ENCODE measurements around the gene CLIP3.

CLIP3 gene

GRCh38 chr19:36060430-36060829 lies 27.8 kb upstream of the CLIP3 start:
- Histone ChIP-seq H3K9me3 (ENCODE audit: control insufficient read depth, insufficient read depth, low read depth, low read length) (no peaks in the 10 kb centered on the region), H3K27ac (ENCODE audit: low read depth, low read length) (no peak overlapping the region), H3K4me1 (ENCODE audit: control insufficient read depth, insufficient read depth, low read length) (no peaks in the 10 kb centered on the region), H3K4me3 (ENCODE audit: low read depth, low read length) (no peak overlapping the region), H3K36me3 (ENCODE audit: control insufficient read depth, insufficient read depth, low read length) (peaks cover 64% of the 10 kb centered on the region), H3K27me3 (ENCODE audit: control insufficient read depth, insufficient read depth, low read length) (no peaks in the 10 kb centered on the region), H3K9ac (ENCODE audit: low read length) (no peak overlapping the region)

- Histone ChIP-seq H3K9ac (ENCODE audit: low read length) (no peak overlapping the region), H3K36me3 (ENCODE audit: control insufficient read depth, insufficient read depth, low read length) (peaks cover 55% of the 10 kb centered on the region), H3K27me3 (ENCODE audit: control insufficient read depth, insufficient read depth, low read length) (no peaks in the 10 kb centered on the region), H3K27ac (ENCODE audit: low read depth, low read length) (no peak overlapping the region), H3K9me3 (ENCODE audit: control insufficient read depth, insufficient read depth, low read depth, low read length) (no peaks in the 10 kb centered on the region), H3K4me1 (ENCODE audit: control insufficient read depth, insufficient read depth, low read length) (no peaks in the 10 kb centered on the region), H3K4me3 (ENCODE audit: low read depth, low read length) (no peak overlapping the region)
Measured at GRCh38 chr19:36059180-36059910, 26.7 kb upstream of the CLIP3 start.

GRCh38 chr19:36058481-36059179 lies 26.0 kb upstream of the CLIP3 start:
- H3K36me3 ChIP-seq (ENCODE audit: control insufficient read depth, insufficient read depth, low read length) = peaks cover 51% of the 10 kb centered on the region
- no peaks in the 10 kb centered on the region for H3K27me3 ChIP-seq (ENCODE audit: control insufficient read depth, insufficient read depth, low read length)
- no peak overlapping the region for H3K27ac ChIP-seq (ENCODE audit: low read depth, low read length)
- H3K4me1 ChIP-seq (ENCODE audit: control insufficient read depth, insufficient read depth, low read length) = no peaks in the 10 kb centered on the region
- no peak overlapping the region for H3K4me3 ChIP-seq (ENCODE audit: low read depth, low read length)
- no peak overlapping the region for H3K9ac ChIP-seq (ENCODE audit: low read length)
- H3K9me3 ChIP-seq (ENCODE audit: control insufficient read depth, insufficient read depth, low read depth, low read length) = no peaks in the 10 kb centered on the region

GRCh38 chr19:36054733-36055686 lies 22.3 kb upstream of the CLIP3 start, which contains the start of gene WDR62:
TSS of gene WDR62 (plus strand) at chr19:36054897. CDS start at chr19:36054972, 75 bp downstream.
- H3K27me3 ChIP-seq (ENCODE audit: control insufficient read depth, insufficient read depth, low read length) = no peaks in the 10 kb centered on the region
- H3K9me3 ChIP-seq (ENCODE audit: control insufficient read depth, insufficient read depth, low read depth, low read length) = no peaks in the 10 kb centered on the region
- peak within 1 kb of the TSS; percentile 86 for H3K9ac ChIP-seq (ENCODE audit: low read length)
- peaks cover 22% of the 10 kb centered on the region for H3K36me3 ChIP-seq (ENCODE audit: control insufficient read depth, insufficient read depth, low read length)
- H3K4me1 ChIP-seq (ENCODE audit: control insufficient read depth, insufficient read depth, low read length) = peaks cover 6% of the 10 kb centered on the region
- peak within 1 kb of the TSS; percentile 71 for H3K27ac ChIP-seq (ENCODE audit: low read depth, low read length)
- H3K4me3 ChIP-seq (ENCODE audit: low read depth, low read length) = peak within 1 kb of the TSS; percentile 97

- H3K36me3 ChIP-seq (ENCODE audit: control insufficient read depth, insufficient read depth, low read length) = peaks cover 14% of the 10 kb centered on the region
- peaks cover 6% of the 10 kb centered on the region for H3K4me1 ChIP-seq (ENCODE audit: control insufficient read depth, insufficient read depth, low read length)
- H3K27ac ChIP-seq (ENCODE audit: low read depth, low read length) = peak within 1 kb of the TSS; percentile 71
Measured at GRCh38 chr19:36054119-36054732, 21.6 kb upstream of the CLIP3 start, which contains the start of gene THAP8. TSS of gene THAP8 (minus strand) at chr19:36054285. CDS start at chr19:36054217, 68 bp downstream.

GRCh38 chr19:36051637-36052036 lies 19.0 kb upstream of the CLIP3 start:
- Histone ChIP-seq H3K4me1 (ENCODE audit: control insufficient read depth, insufficient read depth, low read length) (peaks cover 6% of the 10 kb centered on the region), H3K9me3 (ENCODE audit: control insufficient read depth, insufficient read depth, low read depth, low read length) (no peaks in the 10 kb centered on the region), H3K27me3 (ENCODE audit: control insufficient read depth, insufficient read depth, low read length) (no peaks in the 10 kb centered on the region), H3K4me3 (ENCODE audit: low read depth, low read length) (no peak overlapping the region), H3K9ac (ENCODE audit: low read length) (no peak overlapping the region), H3K36me3 (ENCODE audit: control insufficient read depth, insufficient read depth, low read length) (no peaks in the 10 kb centered on the region), H3K27ac (ENCODE audit: low read depth, low read length) (no peak overlapping the region)

More at GRCh38 chr19:36054119-36054732, 21.6 kb upstream of the CLIP3 start, which contains the start of gene THAP8:
- Histone ChIP-seq H3K27me3 (ENCODE audit: control insufficient read depth, insufficient read depth, low read length) (no peaks in the 10 kb centered on the region), H3K4me3 (ENCODE audit: low read depth, low read length) (peak within 1 kb of the TSS; percentile 97), H3K9me3 (ENCODE audit: control insufficient read depth, insufficient read depth, low read depth, low read length) (no peaks in the 10 kb centered on the region), H3K9ac (ENCODE audit: low read length) (peak within 1 kb of the TSS; percentile 86)

- H3K4me3 ChIP-seq (ENCODE audit: low read depth, low read length) = no peak overlapping the region
- no peaks in the 10 kb centered on the region for H3K9me3 ChIP-seq (ENCODE audit: control insufficient read depth, insufficient read depth, low read depth, low read length)
- H3K36me3 ChIP-seq (ENCODE audit: control insufficient read depth, insufficient read depth, low read length) = no peaks in the 10 kb centered on the region
- peaks cover 6% of the 10 kb centered on the region for H3K4me1 ChIP-seq (ENCODE audit: control insufficient read depth, insufficient read depth, low read length)
- no peaks in the 10 kb centered on the region for H3K27me3 ChIP-seq (ENCODE audit: control insufficient read depth, insufficient read depth, low read length)
- H3K27ac ChIP-seq (ENCODE audit: low read depth, low read length) = no peak overlapping the region
- no peak overlapping the region for H3K9ac ChIP-seq (ENCODE audit: low read length)
Measured at GRCh38 chr19:36051236-36051635, 18.6 kb upstream of the CLIP3 start.

- Histone ChIP-seq H3K27me3 (ENCODE audit: control insufficient read depth, insufficient read depth, low read length) (no peaks in the 10 kb centered on the region), H3K36me3 (ENCODE audit: control insufficient read depth, insufficient read depth, low read length) (peaks cover 2% of the 10 kb centered on the region; the same call in 1 of the 2 replicates), H3K9ac (ENCODE audit: low read length) (no peak overlapping the region), H3K9me3 (ENCODE audit: control insufficient read depth, insufficient read depth, low read depth, low read length) (no peaks in the 10 kb centered on the region), H3K4me3 (ENCODE audit: low read depth, low read length) (no peak overlapping the region), H3K4me1 (ENCODE audit: control insufficient read depth, insufficient read depth, low read length) (peaks cover 6% of the 10 kb centered on the region), H3K27ac (ENCODE audit: low read depth, low read length) (no peak overlapping the region)
Measured at GRCh38 chr19:36049080-36049698, 16.5 kb upstream of the CLIP3 start.

GRCh38 chr19:36047835-36048234 lies 15.2 kb upstream of the CLIP3 start:
- H3K36me3 ChIP-seq (ENCODE audit: control insufficient read depth, insufficient read depth, low read length) = peaks cover 2% of the 10 kb centered on the region; the same call in 1 of the 2 replicates
- no peak overlapping the region for H3K27ac ChIP-seq (ENCODE audit: low read depth, low read length)
- no peak overlapping the region for H3K9ac ChIP-seq (ENCODE audit: low read length)
- H3K9me3 ChIP-seq (ENCODE audit: control insufficient read depth, insufficient read depth, low read depth, low read length) = no peaks in the 10 kb centered on the region
- H3K4me1 ChIP-seq (ENCODE audit: control insufficient read depth, insufficient read depth, low read length) = peaks cover 6% of the 10 kb centered on the region
- H3K27me3 ChIP-seq (ENCODE audit: control insufficient read depth, insufficient read depth, low read length) = no peaks in the 10 kb centered on the region
- H3K4me3 ChIP-seq (ENCODE audit: low read depth, low read length) = no peak overlapping the region
